OCI-LY7 (cell line): ENCODE results near the gene GLS. TPM values are rescaled to one million over a fixed set of nuclear protein-coding genes. Genes with fewer than 3 reads are reported as not detected.

ENCODE experiments used
- BruUV-seq: library from RNA; stranded (reverse); fragments of 400-500 nt; replicated peaks from 2 replicates; lab custom pipeline; 2021; lab: Mats Ljungman, UMichigan
- CTCF ChIA-PET: fragments of 300-600 bp; sonication (Branson Sonifier 250); formaldehyde crosslinking; loops from one replicate; lab custom pipeline; 2022; ENCODE audit warnings: antibody characterized with exemption; ENCODE audit not compliant: unreplicated experiment; lab: Charles Lee
- POLR2A ChIA-PET: fragments of 300-600 bp; sonication (Branson Sonifier 250); formaldehyde crosslinking; loops from one replicate; lab custom pipeline; 2022; ENCODE audit warnings: antibody characterized with exemption; lab: Charles Lee
- DNase-seq: peaks from one replicate; pipeline ENCODE4 v3.0.0-alpha.2; 2015; ENCODE audit warnings: low spot score
- H2AFZ ChIP-seq: fragments of 200-600 bp; sonication (generic), shearing (Covaris generic); 2 replicates; pipeline ENCODE4 v1.6.1; 2014; ENCODE audit warnings: mild to moderate bottlenecking, antibody characterized with exemption, low read length, moderate library complexity
- H3K27ac ChIP-seq: fragments of 200-600 bp; sonication (generic); 2 replicates; pipeline ENCODE4 v1.5.1; 2014; ENCODE audit warnings: mixed run types, low read depth, mild to moderate bottlenecking, moderate library complexity, low read length, inconsistent platforms; ENCODE audit not compliant: poor library complexity, severe bottlenecking
- H3K36me3 ChIP-seq: fragments of 200-600 bp; sonication (generic); 2 replicates; pipeline ENCODE4 v1.6.1; 2014; ENCODE audit warnings: mild to moderate bottlenecking, antibody characterized with exemption, low read length, moderate library complexity, mixed read lengths; ENCODE audit not compliant: insufficient read depth
- H3K4me1 ChIP-seq: fragments of 200-600 bp; sonication (generic); 2 replicates; pipeline ENCODE4 v1.5.1; 2014; ENCODE audit warnings: mild to moderate bottlenecking, low read length; ENCODE audit not compliant: insufficient read depth, poor library complexity, severe bottlenecking
- H3K4me2 ChIP-seq: fragments of 200-600 bp; sonication (generic); 2 replicates; pipeline ENCODE4 v1.6.1; 2014; ENCODE audit warnings: mild to moderate bottlenecking, low read length
- H3K4me3 ChIP-seq: fragments of 200-600 bp; sonication (generic); 2 replicates; pipeline ENCODE4 v1.5.1; 2014; ENCODE audit warnings: mild to moderate bottlenecking, low read depth, low read length; ENCODE audit not compliant: poor library complexity, severe bottlenecking
- H3K79me2 ChIP-seq: fragments of 200-600 bp; sonication (generic); 2 replicates; pipeline ENCODE4 v1.6.1; 2016; ENCODE audit warnings: low read depth, mild to moderate bottlenecking, low read length, moderate library complexity, mixed read lengths; ENCODE audit not compliant: insufficient read depth
- H3K9me2 ChIP-seq: fragments of 200-600 bp; sonication (generic); 2 replicates; pipeline ENCODE4 v1.6.1; 2016; ENCODE audit warnings: mild to moderate bottlenecking, low read length, mixed read lengths; ENCODE audit not compliant: insufficient read depth
- H3K9me3 ChIP-seq: fragments of 200-600 bp; sonication (generic); 2 replicates; pipeline ENCODE4 v1.6.1; 2014; ENCODE audit warnings: mild to moderate bottlenecking, mixed run types, low read length, mixed read lengths
- H4K20me1 ChIP-seq: fragments of 200-600 bp; sonication (generic); 2 replicates; pipeline ENCODE4 v1.6.1; 2014; ENCODE audit warnings: mild to moderate bottlenecking, antibody characterized with exemption, low read length, moderate library complexity, mixed read lengths; ENCODE audit not compliant: insufficient read depth
- CTCF ChIP-seq: fragments of 200-600 bp; sonication (generic); conservative IDR thresholded peaks from 2 replicates; pipeline ENCODE4 v1.5.1; 2014; ENCODE audit warnings: mild to moderate bottlenecking, antibody characterized with exemption, low read length, moderate library complexity, mixed read lengths
- EZH2phosphoT487 ChIP-seq: fragments of 200-600 bp; sonication (generic); IDR thresholded peaks from 2 replicates; pipeline ENCODE4 v1.6.1; 2018; ENCODE audit warnings: low read depth, borderline replicate concordance, mild to moderate bottlenecking, mixed run types, antibody characterized with exemption, low read length, moderate library complexity, mixed read lengths
- intact Hi-C: fragments of 100-400 bp; cut with micrococcal nuclease; formaldehyde crosslinking; loops from one replicate; pipeline ENCODE4 v1.10.0; 2022; ENCODE audit not compliant: unreplicated experiment
- total RNA-seq, 2 experiments: library from RNA; depleted of rRNA in 1 of 2; stranded (reverse); fragments of >200 nt in 1 of 2; shearing (Covaris generic) in 1 of 2; gene quantifications; 2 replicates each; pipeline ENCODE4 v1.2.3, GENCODE V29; 2014 to 2022

Gene GLS
- total RNA-seq, 2 experiments from 2014 or later = 102 to 103 TPM

- Histone ChIP-seq H3K36me3 (peaks cover 77% of the 10 kb centered on the region), H3K9me3 (0 out of 2 replicates have a peak, but pooled peaks cover 7% of the 10 kb centered on the region), H3K4me3 (no peak overlapping the region), H3K4me1 (peaks cover 8% of the 10 kb centered on the region), H3K27ac (no peak overlapping the region), H4K20me1 (no peaks in the 10 kb centered on the region), H3K4me2 (no peak overlapping the region), H3K79me2 (no peaks in the 10 kb centered on the region), H3K9me2 (no peaks in the 10 kb centered on the region), H2AFZ (no peak overlapping the region)
- intact Hi-C loops = no loop called here
- ChIA-PET POLR2A (no interaction called here), CTCF (no interaction called here)
- no peak for DNase-seq
- TF ChIP-seq EZH2phosphoT487 (no peak), CTCF (no peak)
- no TSS peak for BruUV-seq
Observed at GRCh38 chr2:191006997-191007783, 126.6 kb downstream of the GLS start.

DNA sequence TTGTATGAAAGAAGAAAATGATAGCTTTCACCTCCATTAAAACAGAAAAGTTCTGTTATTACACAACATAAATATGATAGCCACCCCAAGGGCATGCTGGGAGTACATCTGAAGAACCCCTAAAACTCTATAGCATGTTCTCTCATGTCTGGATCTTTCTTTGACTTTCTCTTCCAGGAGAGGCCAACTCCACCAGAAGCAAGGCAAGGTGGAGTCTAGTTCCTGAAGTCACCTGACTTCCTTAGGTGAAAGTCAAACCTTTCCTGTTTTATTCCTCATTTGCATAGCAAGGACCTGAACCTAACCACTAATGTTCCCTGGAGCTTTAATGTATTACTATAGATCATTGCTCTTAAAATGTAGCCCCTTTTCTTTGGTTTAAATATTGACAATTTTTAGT is 127.7 kb downstream of the GLS start:
- Histone ChIP-seq H3K27ac (no peak overlapping the region), H3K4me2 (no peak overlapping the region), H3K4me1 (peaks cover 13% of the 10 kb centered on the region), H4K20me1 (no peaks in the 10 kb centered on the region; the same call in 1 of the 2 replicates), H2AFZ (no peak overlapping the region), H3K4me3 (no peak overlapping the region), H3K79me2 (0 out of 2 replicates have a peak, but pooled peaks cover 5% of the 10 kb centered on the region), H3K9me2 (no peaks in the 10 kb centered on the region), H3K36me3 (peaks cover 66% of the 10 kb centered on the region), H3K9me3 (0 out of 2 replicates have a peak, but pooled peaks cover 3% of the 10 kb centered on the region)
- ChIA-PET CTCF (no interaction called here), POLR2A (no interaction called here)
- DNase-seq = no peak
- intact Hi-C loops = no loop called here
- TF ChIP-seq EZH2phosphoT487 (no peak), CTCF (no peak)
- no TSS peak for BruUV-seq
